ENCODE results near the gene PPIE.

The PPIE gene

GRCh38 chr1:39755965-39756659 lies 17.4 kb downstream of the PPIE start:
- H3K4ac ChIP-seq (ENCODE audit: low read depth, low read length), result no peak overlapping the region
- no peak overlapping the region for H3K9ac ChIP-seq (ENCODE audit: low read length)
- H3K23ac ChIP-seq (ENCODE audit: low read length), result no peak overlapping the region
- H2BK15ac ChIP-seq (replicated peaks; ENCODE audit: low read depth), result no peak overlapping the region
- no peak overlapping the region for H4K5ac ChIP-seq (ENCODE audit: low read length)
- no peak overlapping the region for H2BK5ac ChIP-seq (ENCODE audit: low read length)
- WGBS (ENCODE audit: extremely low coverage, insufficient coverage, low lambda C conversion rate), result no CpG with 5 or more reads among the region's 9 CpGs
- no peaks in the 10 kb centered on the region for H3K27me3 ChIP-seq (ENCODE audit: insufficient read depth, low read length, poor library complexity)
- no peak overlapping the region for H3K56ac ChIP-seq (ENCODE audit: low read length)
- no peaks in the 10 kb centered on the region for H3K79me1 ChIP-seq (ENCODE audit: low read length)
- no peak overlapping the region for H2AK5ac ChIP-seq (ENCODE audit: low read length)
- peaks cover 4% of the 10 kb centered on the region for H3K36me3 ChIP-seq (ENCODE audit: control insufficient read depth, insufficient read depth, low read length)
- H3K4me1 ChIP-seq (ENCODE audit: control insufficient read depth, low read depth, low read length), result no peaks in the 10 kb centered on the region
- no peak overlapping the region for H3K27ac ChIP-seq (ENCODE audit: low read depth, low read length)
- H3K18ac ChIP-seq (ENCODE audit: low read length), result no peak overlapping the region
- no peak overlapping the region for H2BK120ac ChIP-seq (ENCODE audit: low read depth, low read length)
- no peak overlapping the region for H3K4me2 ChIP-seq (ENCODE audit: low read length)
- no peak overlapping the region for H4K8ac ChIP-seq (ENCODE audit: low read depth, low read length)
- H3K79me2 ChIP-seq (ENCODE audit: control insufficient read depth, insufficient read depth, low read length), result no peaks in the 10 kb centered on the region
- no peak for DNase-seq
- H3K4me3 ChIP-seq (ENCODE audit: low read length), result no peak overlapping the region

GRCh38 chr1:39757501-39757900 lies 18.8 kb downstream of the PPIE start:
- no peak overlapping the region for H3K4me2 ChIP-seq (ENCODE audit: low read length)
- peaks cover 2% of the 10 kb centered on the region for H3K36me3 ChIP-seq (ENCODE audit: control insufficient read depth, insufficient read depth, low read length)
- H3K79me1 ChIP-seq (ENCODE audit: low read length), result no peaks in the 10 kb centered on the region
- no peak overlapping the region for H2AK5ac ChIP-seq (ENCODE audit: low read length)
- no peak overlapping the region for H3K27ac ChIP-seq (ENCODE audit: low read depth, low read length)
- no peaks in the 10 kb centered on the region for H3K27me3 ChIP-seq (ENCODE audit: insufficient read depth, low read length, poor library complexity)
- no peak overlapping the region for H2BK5ac ChIP-seq (ENCODE audit: low read length)
- H2BK15ac ChIP-seq (replicated peaks; ENCODE audit: low read depth), result no peak overlapping the region
- H4K8ac ChIP-seq (ENCODE audit: low read depth, low read length), result no peak overlapping the region
- H3K56ac ChIP-seq (ENCODE audit: low read length), result no peak overlapping the region
- no peaks in the 10 kb centered on the region for H3K4me1 ChIP-seq (ENCODE audit: control insufficient read depth, low read depth, low read length)
- no peak overlapping the region for H3K9ac ChIP-seq (ENCODE audit: low read length)
- H3K23ac ChIP-seq (ENCODE audit: low read length), result no peak overlapping the region
- no peak overlapping the region for H4K5ac ChIP-seq (ENCODE audit: low read length)
- no peak overlapping the region for H3K18ac ChIP-seq (ENCODE audit: low read length)
- no peak overlapping the region for H2BK120ac ChIP-seq (ENCODE audit: low read depth, low read length)
- DNase-seq, result no peak
- WGBS (ENCODE audit: extremely low coverage, insufficient coverage, low lambda C conversion rate), result no CpG with 5 or more reads among the region's 5 CpGs
- H3K79me2 ChIP-seq (ENCODE audit: control insufficient read depth, insufficient read depth, low read length), result no peaks in the 10 kb centered on the region
- no peak overlapping the region for H3K4ac ChIP-seq (ENCODE audit: low read depth, low read length)
- no peak overlapping the region for H3K4me3 ChIP-seq (ENCODE audit: low read length)

- H3K4me1 ChIP-seq (ENCODE audit: control insufficient read depth, low read depth, low read length), result no peaks in the 10 kb centered on the region
- H3K4ac ChIP-seq (ENCODE audit: low read depth, low read length), result no peak overlapping the region
- H3K56ac ChIP-seq (ENCODE audit: low read length), result no peak overlapping the region
- H3K23ac ChIP-seq (ENCODE audit: low read length), result no peak overlapping the region
- no peak overlapping the region for H3K9ac ChIP-seq (ENCODE audit: low read length)
- no peaks in the 10 kb centered on the region for H3K79me2 ChIP-seq (ENCODE audit: control insufficient read depth, insufficient read depth, low read length)
- no peak overlapping the region for H3K4me3 ChIP-seq (ENCODE audit: low read length)
- H3K27ac ChIP-seq (ENCODE audit: low read depth, low read length), result no peak overlapping the region
- DNase-seq, result no peak
- no peak overlapping the region for H3K18ac ChIP-seq (ENCODE audit: low read length)
- WGBS (ENCODE audit: extremely low coverage, insufficient coverage, low lambda C conversion rate), result no CpG with 5 or more reads among the region's 16 CpGs
- H3K27me3 ChIP-seq (ENCODE audit: insufficient read depth, low read length, poor library complexity), result no peaks in the 10 kb centered on the region
- H4K8ac ChIP-seq (ENCODE audit: low read depth, low read length), result no peak overlapping the region
- no peak overlapping the region for H2BK120ac ChIP-seq (ENCODE audit: low read depth, low read length)
- H3K4me2 ChIP-seq (ENCODE audit: low read length), result no peak overlapping the region
- H3K36me3 ChIP-seq (ENCODE audit: control insufficient read depth, insufficient read depth, low read length), result no peaks in the 10 kb centered on the region
- no peak overlapping the region for H2BK5ac ChIP-seq (ENCODE audit: low read length)
- H4K5ac ChIP-seq (ENCODE audit: low read length), result no peak overlapping the region
- H3K79me1 ChIP-seq (ENCODE audit: low read length), result no peaks in the 10 kb centered on the region
- no peak overlapping the region for H2BK15ac ChIP-seq (replicated peaks; ENCODE audit: low read depth)
- no peak overlapping the region for H2AK5ac ChIP-seq (ENCODE audit: low read length)
Observed at GRCh38 chr1:39758556-39759435, 20.1 kb downstream of the PPIE start.

- H3K36me3 ChIP-seq (ENCODE audit: control insufficient read depth, insufficient read depth, low read length), result no peaks in the 10 kb centered on the region
- no peak overlapping the region for H3K18ac ChIP-seq (ENCODE audit: low read length)
- no peak overlapping the region for H3K27ac ChIP-seq (ENCODE audit: low read depth, low read length)
- no peaks in the 10 kb centered on the region for H3K27me3 ChIP-seq (ENCODE audit: insufficient read depth, low read length, poor library complexity)
- no peak overlapping the region for H4K8ac ChIP-seq (ENCODE audit: low read depth, low read length)
- DNase-seq, result no peak
- H3K4me2 ChIP-seq (ENCODE audit: low read length), result no peak overlapping the region
- H3K23ac ChIP-seq (ENCODE audit: low read length), result no peak overlapping the region
- H3K79me2 ChIP-seq (ENCODE audit: control insufficient read depth, insufficient read depth, low read length), result no peaks in the 10 kb centered on the region
- no peak overlapping the region for H3K9ac ChIP-seq (ENCODE audit: low read length)
- no peak overlapping the region for H2BK5ac ChIP-seq (ENCODE audit: low read length)
- H3K4ac ChIP-seq (ENCODE audit: low read depth, low read length), result no peak overlapping the region
- no peak overlapping the region for H3K56ac ChIP-seq (ENCODE audit: low read length)
- H3K4me1 ChIP-seq (ENCODE audit: control insufficient read depth, low read depth, low read length), result no peaks in the 10 kb centered on the region
- H2BK120ac ChIP-seq (ENCODE audit: low read depth, low read length), result no peak overlapping the region
- H2BK15ac ChIP-seq (replicated peaks; ENCODE audit: low read depth), result no peak overlapping the region
- H2AK5ac ChIP-seq (ENCODE audit: low read length), result no peak overlapping the region
- no peak overlapping the region for H4K5ac ChIP-seq (ENCODE audit: low read length)
- H3K79me1 ChIP-seq (ENCODE audit: low read length), result no peaks in the 10 kb centered on the region
- H3K4me3 ChIP-seq (ENCODE audit: low read length), result no peak overlapping the region
Observed at GRCh38 chr1:39759436-39759726, 20.7 kb downstream of the PPIE start.

- no peak overlapping the region for H2BK15ac ChIP-seq (replicated peaks; ENCODE audit: low read depth)
- no peaks in the 10 kb centered on the region for H3K27me3 ChIP-seq (ENCODE audit: insufficient read depth, low read length, poor library complexity)
- no peak overlapping the region for H3K27ac ChIP-seq (ENCODE audit: low read depth, low read length)
- no peak overlapping the region for H2BK120ac ChIP-seq (ENCODE audit: low read depth, low read length)
- no peak for DNase-seq
- no CpG with 5 or more reads among the region's 16 CpGs for WGBS (ENCODE audit: extremely low coverage, insufficient coverage, low lambda C conversion rate)
- no peak overlapping the region for H3K4me3 ChIP-seq (ENCODE audit: low read length)
- H2BK5ac ChIP-seq (ENCODE audit: low read length), result no peak overlapping the region
- no peak overlapping the region for H3K9ac ChIP-seq (ENCODE audit: low read length)
- no peak overlapping the region for H2AK5ac ChIP-seq (ENCODE audit: low read length)
- H4K8ac ChIP-seq (ENCODE audit: low read depth, low read length), result no peak overlapping the region
- H3K36me3 ChIP-seq (ENCODE audit: control insufficient read depth, insufficient read depth, low read length), result no peaks in the 10 kb centered on the region
- no peak overlapping the region for H3K4me2 ChIP-seq (ENCODE audit: low read length)
- no peak overlapping the region for H3K18ac ChIP-seq (ENCODE audit: low read length)
- H3K79me1 ChIP-seq (ENCODE audit: low read length), result no peaks in the 10 kb centered on the region
- H3K56ac ChIP-seq (ENCODE audit: low read length), result no peak overlapping the region
- H3K23ac ChIP-seq (ENCODE audit: low read length), result no peak overlapping the region
- no peaks in the 10 kb centered on the region for H3K4me1 ChIP-seq (ENCODE audit: control insufficient read depth, low read depth, low read length)
- no peaks in the 10 kb centered on the region for H3K79me2 ChIP-seq (ENCODE audit: control insufficient read depth, insufficient read depth, low read length)
- H4K5ac ChIP-seq (ENCODE audit: low read length), result no peak overlapping the region
- H3K4ac ChIP-seq (ENCODE audit: low read depth, low read length), result no peak overlapping the region
Observed at GRCh38 chr1:39760074-39761008, 21.7 kb downstream of the PPIE start.
